ENCODE data around the gene AGPS. TPM values are rescaled to one million over a fixed set of nuclear protein-coding genes. Genes with fewer than 3 reads are reported as not detected.
"Not testable (repeated sequence)": the region's sequence is repeated elsewhere in the genome, so short reads cannot be mapped to it uniquely, and the experiment has no call there.

AGPS gene
- total RNA-seq, 2 donors from 2014 or later, result 64.8 to 102 TPM

DNA sequence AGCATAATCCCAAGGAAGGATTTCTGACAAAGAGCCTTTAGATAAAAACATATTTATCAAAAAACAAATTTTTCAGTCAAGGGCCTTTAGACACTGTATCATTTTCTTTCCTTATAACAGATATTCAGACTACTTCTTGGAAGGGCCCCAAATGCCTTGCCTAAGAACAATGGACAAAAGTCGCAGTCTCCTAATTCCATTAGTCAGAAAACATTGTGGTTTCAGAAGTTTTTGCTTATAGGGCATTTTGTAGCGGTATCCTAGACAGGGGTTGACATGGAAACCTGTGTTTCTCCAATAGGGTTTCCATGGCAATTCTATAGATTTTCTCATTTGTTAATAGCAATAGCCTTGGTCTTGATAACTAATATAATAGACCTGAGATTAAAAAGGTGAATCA is 36.7 kb upstream of the AGPS start:
- H3K27me3 ChIP-seq, result no peaks in the 10 kb centered on the region
- no peak for DNase-seq
- no peak overlapping the region for H3K4me3 ChIP-seq
- H3K4me1 ChIP-seq, result no peaks in the 10 kb centered on the region
- intact Hi-C loops (cut with DNase I), result no loop called here
- TF ChIP-seq, protein P1, sequence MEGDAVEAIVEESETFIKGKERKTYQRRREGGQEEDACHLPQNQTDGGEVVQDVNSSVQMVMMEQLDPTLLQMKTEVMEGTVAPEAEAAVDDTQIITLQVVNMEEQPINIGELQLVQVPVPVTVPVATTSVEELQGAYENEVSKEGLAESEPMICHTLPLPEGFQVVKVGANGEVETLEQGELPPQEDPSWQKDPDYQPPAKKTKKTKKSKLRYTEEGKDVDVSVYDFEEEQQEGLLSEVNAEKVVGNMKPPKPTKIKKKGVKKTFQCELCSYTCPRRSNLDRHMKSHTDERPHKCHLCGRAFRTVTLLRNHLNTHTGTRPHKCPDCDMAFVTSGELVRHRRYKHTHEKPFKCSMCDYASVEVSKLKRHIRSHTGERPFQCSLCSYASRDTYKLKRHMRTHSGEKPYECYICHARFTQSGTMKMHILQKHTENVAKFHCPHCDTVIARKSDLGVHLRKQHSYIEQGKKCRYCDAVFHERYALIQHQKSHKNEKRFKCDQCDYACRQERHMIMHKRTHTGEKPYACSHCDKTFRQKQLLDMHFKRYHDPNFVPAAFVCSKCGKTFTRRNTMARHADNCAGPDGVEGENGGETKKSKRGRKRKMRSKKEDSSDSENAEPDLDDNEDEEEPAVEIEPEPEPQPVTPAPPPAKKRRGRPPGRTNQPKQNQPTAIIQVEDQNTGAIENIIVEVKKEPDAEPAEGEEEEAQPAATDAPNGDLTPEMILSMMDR (IDR thresholded peaks at IDR 0.05), result no peak
- no peak overlapping the region for H3K9ac ChIP-seq (ENCODE audit: low read depth in 2 of 2, low read length in 2 of 2)
- no peaks in the 10 kb centered on the region for H3K9me3 ChIP-seq
- no peaks in the 10 kb centered on the region for H3K36me3 ChIP-seq
- H3K27ac ChIP-seq, result no peak overlapping the region

GRCh38 chr2:177359836-177360595 is 32.6 kb upstream of the AGPS start:
- no peaks in the 10 kb centered on the region for H3K4me1 ChIP-seq
- no peak overlapping the region for H3K9ac ChIP-seq (ENCODE audit: low read depth in 2 of 2, low read length in 2 of 2)
- H3K27ac ChIP-seq, result no peak overlapping the region
- TF ChIP-seq, protein P1 (IDR thresholded peaks at IDR 0.05), result no peak
- no peak for DNase-seq
- no peaks in the 10 kb centered on the region for H3K9me3 ChIP-seq
- intact Hi-C loops (cut with DNase I), result no loop called here
- no peak overlapping the region for H3K4me3 ChIP-seq
- H3K36me3 ChIP-seq, result no peaks in the 10 kb centered on the region
- H3K27me3 ChIP-seq, result no peaks in the 10 kb centered on the region

DNA sequence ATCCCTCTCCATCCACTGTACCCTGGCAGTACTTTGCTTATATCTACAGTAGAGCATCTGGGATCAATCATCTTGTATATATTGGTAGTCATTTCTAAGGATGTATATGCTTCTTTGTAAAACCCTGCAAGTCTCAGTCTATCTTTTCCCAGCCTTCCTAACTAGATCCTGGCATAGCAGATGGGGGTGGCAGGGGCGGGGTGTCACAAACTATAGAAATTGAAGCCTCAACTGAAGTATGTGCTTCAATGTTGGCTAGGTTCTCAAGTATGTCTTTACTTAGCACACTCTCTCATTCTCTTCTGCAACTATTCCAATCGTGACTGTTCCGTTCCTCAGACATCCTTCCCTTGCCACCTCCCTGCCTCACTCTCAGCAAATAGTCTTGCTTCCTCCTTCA is 30.1 kb upstream of the AGPS start:
- DNase-seq, result no peak
- no peaks in the 10 kb centered on the region for H3K9me3 ChIP-seq
- TF ChIP-seq, protein P1 (IDR thresholded peaks at IDR 0.05), result no peak
- no peak overlapping the region for H3K4me3 ChIP-seq
- H3K27me3 ChIP-seq, result no peaks in the 10 kb centered on the region
- no peaks in the 10 kb centered on the region for H3K4me1 ChIP-seq
- intact Hi-C loops (cut with DNase I), result no loop called here
- H3K9ac ChIP-seq (ENCODE audit: low read depth in 2 of 2, low read length in 2 of 2), result no peak overlapping the region
- H3K27ac ChIP-seq, result no peak overlapping the region
- H3K36me3 ChIP-seq, result no peaks in the 10 kb centered on the region

DNA sequence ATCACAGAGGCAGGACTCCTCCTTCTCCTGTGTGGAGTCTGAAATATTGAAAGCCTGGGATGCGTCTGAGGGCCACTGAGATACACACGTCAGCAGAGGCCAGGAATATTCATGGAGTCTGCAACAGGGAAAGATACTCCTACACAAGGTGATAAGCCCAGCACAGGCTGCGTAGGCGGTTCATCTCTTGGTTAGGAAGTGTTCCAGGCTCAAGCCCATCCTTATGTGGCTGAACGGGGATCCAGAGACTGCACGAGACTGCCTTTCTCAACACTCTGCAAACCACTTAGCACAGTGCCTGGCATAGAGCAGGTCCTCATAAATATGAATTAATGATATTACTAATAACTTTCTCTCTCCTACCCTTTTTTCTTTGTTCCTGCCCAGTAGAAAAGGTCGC is 29.2 kb upstream of the AGPS start:
- Histone ChIP-seq H3K27ac (no peak overlapping the region), H3K9ac (ENCODE audit: low read depth in 2 of 2, low read length in 2 of 2) (no peak overlapping the region), H3K4me1 (no peaks in the 10 kb centered on the region), H3K4me3 (no peak overlapping the region), H3K36me3 (no peaks in the 10 kb centered on the region), H3K27me3 (no peaks in the 10 kb centered on the region), H3K9me3 (no peaks in the 10 kb centered on the region)
- DNase-seq, result no peak
- TF ChIP-seq, protein P1 (IDR thresholded peaks at IDR 0.05), result no peak
- intact Hi-C loops (cut with DNase I), result no loop called here

GRCh38 chr2:177365764-177366163 is 26.8 kb upstream of the AGPS start:
- DNase-seq; H3K36me3 ChIP-seq; H3K9me3 ChIP-seq; H3K4me3 ChIP-seq; H3K27me3 ChIP-seq; H3K9ac ChIP-seq (ENCODE audit: low read depth in 2 of 2, low read length in 2 of 2); H3K27ac ChIP-seq; intact Hi-C loops (cut with DNase I); H3K4me1 ChIP-seq: not testable (repeated sequence)

DNA sequence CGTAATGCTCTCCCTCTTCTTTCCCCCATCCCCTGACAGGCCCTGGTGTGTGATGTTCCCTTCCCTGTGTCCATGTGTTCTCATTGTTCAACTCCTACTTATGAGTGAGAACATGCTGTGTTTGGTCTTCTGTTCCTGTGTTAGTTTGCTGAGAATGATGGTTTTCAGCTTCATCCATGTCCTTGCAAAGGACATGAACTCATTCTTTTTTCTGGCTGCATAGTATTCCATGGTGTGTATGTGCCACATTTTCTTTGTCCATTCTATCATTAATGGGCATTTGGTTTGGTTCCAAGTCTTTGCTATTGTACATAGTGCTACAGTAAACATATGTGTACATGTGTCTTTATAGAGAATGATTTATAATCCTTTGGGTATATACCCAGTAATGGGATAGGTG is 24.6 kb upstream of the AGPS start:
- H3K4me1 ChIP-seq, result not testable (repeated sequence)

More for the DNA sequence above, 24.6 kb upstream of the AGPS start:
- H3K9ac ChIP-seq (ENCODE audit: low read depth in 2 of 2, low read length in 2 of 2); intact Hi-C loops (cut with DNase I); H3K36me3 ChIP-seq; H3K27me3 ChIP-seq; DNase-seq; H3K9me3 ChIP-seq; H3K27ac ChIP-seq; H3K4me3 ChIP-seq: not testable (repeated sequence)

Measured in colonic mucosa (tissue), 4 donors.